HG02943 (cell line): ENCODE data around the gene NEMP1.
A peak's percentile ranks its signal among the peaks of the same experiment; 100 is the strongest.
"Not testable (repeated sequence)": the region's sequence is repeated elsewhere in the genome, so short reads cannot be mapped to it uniquely, and the experiment has no call there.

Experiments
- ATAC-seq: cut with Tn5 transposase; IDR thresholded peaks from one replicate; pipeline ENCODE4 v1.9.1; 2021; ENCODE audit warnings: mild to moderate bottlenecking, low read depth, moderate library complexity; ENCODE audit not compliant: unreplicated experiment

NEMP1 gene, protein sequence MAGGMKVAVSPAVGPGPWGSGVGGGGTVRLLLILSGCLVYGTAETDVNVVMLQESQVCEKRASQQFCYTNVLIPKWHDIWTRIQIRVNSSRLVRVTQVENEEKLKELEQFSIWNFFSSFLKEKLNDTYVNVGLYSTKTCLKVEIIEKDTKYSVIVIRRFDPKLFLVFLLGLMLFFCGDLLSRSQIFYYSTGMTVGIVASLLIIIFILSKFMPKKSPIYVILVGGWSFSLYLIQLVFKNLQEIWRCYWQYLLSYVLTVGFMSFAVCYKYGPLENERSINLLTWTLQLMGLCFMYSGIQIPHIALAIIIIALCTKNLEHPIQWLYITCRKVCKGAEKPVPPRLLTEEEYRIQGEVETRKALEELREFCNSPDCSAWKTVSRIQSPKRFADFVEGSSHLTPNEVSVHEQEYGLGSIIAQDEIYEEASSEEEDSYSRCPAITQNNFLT

DNA sequence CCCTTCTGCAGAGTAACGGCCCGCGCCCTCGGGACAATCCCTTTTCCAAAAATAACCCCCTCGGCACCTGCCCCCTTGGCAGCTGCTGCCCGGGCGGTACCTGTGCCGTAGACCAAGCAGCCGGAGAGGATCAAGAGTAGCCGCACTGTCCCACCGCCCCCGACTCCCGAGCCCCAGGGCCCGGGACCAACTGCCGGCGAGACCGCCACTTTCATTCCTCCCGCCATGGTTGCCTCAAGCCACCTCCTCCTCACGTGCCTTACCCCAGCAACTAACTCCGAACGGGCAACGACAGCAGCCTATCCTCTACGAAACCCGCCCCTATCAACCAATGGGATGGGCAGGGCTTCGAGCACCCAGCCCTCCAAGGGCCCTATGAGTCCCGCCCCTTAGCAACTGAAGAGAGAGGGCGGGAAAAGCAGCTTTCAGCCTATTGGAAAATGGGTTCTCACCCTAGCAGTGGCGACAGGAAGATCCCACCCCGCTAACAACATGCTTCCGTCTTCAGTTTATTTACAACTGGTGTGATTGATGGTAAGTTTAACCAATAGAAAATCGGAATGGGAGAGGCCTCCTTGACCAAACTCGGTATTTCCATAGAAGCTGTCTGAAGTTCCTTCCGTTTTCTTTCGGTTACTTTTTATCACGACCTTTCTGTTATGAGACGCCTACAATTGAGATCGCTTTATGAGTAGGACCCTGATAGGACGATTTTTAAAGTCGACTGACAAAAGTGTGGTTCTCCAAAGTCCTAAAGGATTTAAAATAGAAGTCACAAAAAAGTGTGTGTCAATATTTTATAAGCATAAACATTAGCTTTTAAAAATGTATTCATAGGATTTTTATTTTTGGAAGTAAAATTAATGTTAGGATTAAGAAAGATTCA is at the start of gene NEMP1:
TSS of gene NEMP1 (minus strand) at position 273 of the 886 bp plus-strand sequence. CDS start at position 227, 46 bp downstream.
- ATAC-seq: peak; percentile 96

DNA sequence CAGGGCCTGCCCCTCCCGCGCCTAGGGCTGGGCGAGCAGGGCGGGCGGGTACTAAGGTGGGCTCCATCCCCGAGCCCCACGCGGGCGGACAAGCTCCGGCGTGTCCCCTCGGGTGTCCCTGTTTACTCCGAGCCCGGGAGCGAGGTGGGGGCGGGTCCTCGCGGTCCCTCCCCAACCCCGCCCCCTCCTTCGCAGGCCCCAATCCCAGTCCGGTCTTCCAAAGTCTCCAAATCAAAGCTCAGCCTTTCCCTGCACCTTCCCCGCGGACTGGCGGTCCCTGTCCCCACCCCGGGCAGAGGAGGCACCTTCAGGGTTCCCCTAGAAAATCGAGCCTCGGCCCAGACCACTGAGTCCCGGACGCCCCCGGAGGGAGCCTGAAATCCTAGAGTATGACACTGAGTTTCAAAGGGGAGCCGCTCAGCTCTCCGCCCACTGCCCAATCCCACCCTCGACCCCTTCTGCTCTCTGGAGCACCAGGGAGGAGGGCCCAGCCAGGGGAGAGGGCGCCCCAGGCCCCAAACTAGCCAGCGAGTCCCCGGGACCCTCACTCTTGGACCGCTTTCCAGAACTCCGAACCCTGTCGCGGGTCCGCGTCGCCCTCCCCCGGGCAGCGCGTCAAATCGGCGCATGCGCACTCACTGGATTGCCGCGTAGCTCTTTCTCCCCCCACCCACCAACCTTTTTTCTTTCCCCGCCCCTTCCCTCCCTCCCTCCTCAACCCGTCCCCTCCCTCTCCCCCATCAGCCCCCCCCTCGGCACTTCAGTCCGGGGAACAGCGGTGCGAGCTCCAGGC is 49.3 kb upstream of the NEMP1 start, which contains the start of gene LRP1:
TSS of gene LRP1 (plus strand) at position 758 of the 793 bp plus-strand sequence. CDS start 482 bp downstream, outside the sequence.
- no peak for ATAC-seq

DNA sequence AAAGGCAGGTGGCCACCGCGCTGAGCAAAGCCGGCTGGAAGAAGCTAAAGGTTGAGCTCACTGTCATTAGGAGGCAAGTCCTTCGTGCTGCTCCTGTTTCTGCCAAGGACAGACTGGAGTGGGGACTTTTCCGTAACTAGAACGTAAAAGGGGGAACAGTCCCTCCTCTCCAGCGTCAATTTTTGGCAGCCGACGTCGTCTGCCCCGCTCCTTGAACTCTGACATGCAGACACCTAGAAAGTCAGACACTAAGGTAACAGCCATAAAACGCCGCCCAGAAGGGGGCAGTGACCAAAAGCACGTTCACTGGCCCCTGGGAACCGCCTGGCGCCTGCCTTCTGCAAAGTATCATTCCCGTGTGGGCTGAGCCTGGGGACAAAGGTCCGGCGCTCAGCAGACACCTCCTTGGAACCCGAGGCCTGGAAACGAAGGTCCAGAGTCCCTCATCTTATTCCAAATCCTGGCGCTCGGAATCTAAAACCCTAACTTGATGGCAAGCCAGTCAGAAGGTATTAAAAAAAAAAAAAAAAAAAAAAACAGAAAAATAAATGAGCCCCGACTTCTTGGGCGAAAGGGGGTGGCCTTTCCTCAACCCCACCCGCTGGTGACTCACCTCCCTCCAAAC is 48.6 kb upstream of the NEMP1 start:
- ATAC-seq: no peak

DNA sequence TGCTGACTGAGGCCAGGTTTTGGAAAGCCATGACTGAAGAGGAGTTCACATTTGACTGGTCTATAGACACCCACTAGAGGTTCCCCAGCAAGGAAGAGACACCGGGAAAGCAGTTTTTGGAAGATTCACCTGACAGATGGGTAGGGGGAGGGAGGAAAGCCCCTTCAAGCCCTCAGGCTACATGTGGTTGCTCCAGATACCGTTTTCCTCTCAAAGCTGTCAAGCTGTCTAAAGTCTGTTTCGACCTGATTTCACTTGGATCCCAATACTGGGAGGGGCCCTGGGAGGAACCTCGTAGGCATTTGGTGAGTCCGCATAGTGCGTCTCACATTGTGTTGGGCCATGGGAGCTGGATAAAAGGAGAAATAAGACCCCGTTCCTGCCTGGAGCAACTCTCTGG is 48.0 kb upstream of the NEMP1 start:
- no peak for ATAC-seq

DNA sequence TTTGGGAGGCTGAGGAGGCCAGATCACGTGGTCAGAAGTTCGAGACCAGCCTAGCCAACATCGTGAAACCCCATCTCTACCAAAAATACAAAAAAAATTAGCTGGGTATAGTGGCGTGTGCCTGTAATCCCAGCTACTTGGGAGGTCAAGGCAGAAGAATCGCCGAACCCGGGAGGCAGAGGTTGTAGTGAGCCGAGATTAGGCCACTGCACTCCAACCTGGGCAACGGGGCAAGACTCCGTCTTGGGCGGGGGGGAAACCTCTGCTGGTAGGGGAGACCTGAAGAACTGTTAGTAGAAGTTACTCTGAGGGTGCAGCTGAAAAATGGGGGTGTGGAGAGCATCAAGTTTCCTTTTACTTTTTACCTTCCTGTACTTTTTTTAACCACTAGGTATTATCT is 47.5 kb upstream of the NEMP1 start:
- ATAC-seq: no peak

DNA sequence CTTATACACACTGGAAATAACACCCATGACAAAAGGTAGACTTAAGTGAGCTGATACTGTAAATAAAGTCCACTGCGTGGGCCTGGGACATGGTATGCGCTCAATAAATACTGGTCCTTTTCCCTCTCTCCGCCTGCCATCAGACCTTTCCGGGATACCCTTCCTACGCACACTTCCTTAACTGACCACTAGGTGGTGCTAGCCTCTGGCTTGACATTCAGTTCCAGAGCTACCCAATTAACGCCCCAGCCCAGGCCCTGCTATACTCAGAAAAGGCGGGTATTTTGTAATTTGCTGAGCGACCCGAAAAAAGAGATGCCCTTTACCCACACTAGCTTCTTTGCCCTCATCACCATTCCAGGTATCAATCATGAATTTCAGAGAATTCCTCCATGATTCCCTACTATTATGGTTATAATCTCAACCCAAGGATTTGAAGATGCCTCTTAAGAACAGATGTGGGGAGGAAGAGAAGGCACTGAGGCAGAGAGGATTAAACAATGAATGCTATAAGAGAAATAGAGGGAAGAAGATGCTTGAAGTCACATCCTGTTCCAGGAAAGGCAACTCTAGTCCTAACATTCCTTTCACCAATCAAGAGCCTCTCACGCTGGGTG is 45.8 kb upstream of the NEMP1 start:
- ATAC-seq: no peak

DNA sequence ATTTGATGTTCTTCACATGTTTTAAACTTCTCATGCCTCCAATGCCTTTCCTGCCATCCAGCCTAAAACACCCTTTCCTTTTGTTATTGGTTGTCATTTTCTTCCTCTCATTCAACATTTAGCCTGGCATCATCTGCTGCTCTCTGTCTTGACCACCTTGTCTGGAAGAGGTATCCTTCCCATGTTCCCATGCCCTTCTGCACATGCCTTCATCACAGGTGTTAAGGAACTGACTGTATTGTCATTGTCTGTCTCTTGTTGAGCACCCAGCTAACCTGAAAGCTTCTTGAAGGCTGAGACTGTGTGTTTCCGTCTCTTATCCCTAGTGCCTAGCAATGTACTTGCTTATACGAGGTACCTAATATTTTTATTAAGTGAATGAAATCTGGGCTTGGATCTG is 45.2 kb upstream of the NEMP1 start:
- no peak for ATAC-seq

DNA sequence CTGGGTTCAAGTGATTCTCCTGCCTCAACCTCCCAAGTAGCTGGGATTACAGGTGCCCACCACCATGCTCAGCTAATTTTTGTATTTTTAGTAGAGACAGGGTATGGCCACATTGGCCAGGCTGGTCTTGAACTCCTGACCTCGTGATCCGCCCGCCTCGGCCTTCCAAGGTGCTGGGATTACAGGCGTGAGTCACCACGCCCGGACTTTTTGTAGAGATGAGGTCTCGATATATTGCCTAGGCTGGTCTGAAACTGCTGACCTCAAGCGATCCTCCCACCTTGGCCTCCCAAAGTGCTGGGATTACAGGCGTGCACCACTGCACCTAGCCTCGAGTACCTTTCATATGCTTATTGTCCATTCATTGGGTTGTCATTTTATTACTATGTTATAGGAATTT is 42.1 kb upstream of the NEMP1 start:
- not testable (repeated sequence) for ATAC-seq

DNA sequence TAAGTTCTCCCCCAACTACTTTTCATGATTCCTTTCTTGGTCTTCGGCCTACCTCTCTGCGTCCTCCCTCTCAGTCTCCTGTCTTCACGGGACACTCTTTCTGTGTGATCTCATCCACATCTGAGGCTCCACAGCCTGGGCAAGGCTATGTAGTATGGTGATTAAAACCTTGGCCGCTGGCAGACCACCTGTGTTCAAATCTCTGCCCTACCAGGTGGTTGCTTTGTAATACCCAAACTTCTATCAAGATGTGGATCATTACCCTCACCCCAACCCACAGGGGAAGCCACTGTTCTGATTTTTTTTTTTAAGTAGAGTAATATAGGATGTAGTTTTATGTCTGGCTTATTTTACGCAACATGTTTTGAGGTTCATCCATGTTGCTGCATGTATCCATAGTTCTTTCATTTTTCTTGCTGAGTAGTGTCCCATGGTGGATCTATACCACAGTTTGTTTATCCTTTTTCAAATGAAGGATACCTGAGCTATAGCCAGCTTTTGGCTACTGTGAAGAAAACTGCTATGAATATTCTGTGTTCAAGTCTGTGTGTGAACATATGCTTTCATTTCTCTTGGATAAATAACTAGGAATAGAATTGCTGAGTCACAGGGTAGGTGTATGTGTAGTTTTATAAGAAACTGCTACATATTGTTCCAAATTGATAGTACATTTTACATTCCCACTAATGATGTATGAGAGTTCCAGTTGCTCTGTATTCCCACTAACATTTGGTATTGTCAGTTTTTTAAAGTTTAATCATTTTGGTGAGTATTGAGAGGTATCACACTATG is 40.9 kb upstream of the NEMP1 start:
- ATAC-seq: no peak

DNA sequence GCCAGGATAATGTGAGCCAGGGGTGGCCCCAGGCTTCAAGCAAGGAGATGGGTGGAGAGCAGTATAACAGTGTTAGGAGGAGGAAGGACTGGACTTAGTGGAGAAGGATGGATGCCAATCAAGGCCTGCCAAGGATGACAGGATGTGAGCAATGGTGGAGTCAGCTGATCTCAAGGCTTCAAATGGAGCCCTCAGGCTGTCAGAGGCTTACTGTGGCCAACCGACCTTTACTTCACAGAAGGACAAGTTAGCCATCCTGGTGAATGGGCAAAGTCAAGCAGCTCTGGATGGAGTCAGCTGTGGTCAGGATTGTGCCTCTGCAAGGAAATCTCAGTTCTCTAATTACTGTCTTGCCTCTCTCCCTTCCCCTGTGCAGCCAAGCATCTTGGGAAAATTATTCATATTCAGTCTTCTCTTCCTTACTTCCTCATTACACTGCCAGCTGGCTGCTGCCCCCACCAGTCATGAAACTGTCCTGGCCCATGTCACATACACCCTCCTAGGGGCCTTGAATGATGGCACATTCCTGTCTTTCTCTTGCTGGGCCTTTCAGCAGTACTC is 40.2 kb upstream of the NEMP1 start:
- no peak for ATAC-seq

DNA sequence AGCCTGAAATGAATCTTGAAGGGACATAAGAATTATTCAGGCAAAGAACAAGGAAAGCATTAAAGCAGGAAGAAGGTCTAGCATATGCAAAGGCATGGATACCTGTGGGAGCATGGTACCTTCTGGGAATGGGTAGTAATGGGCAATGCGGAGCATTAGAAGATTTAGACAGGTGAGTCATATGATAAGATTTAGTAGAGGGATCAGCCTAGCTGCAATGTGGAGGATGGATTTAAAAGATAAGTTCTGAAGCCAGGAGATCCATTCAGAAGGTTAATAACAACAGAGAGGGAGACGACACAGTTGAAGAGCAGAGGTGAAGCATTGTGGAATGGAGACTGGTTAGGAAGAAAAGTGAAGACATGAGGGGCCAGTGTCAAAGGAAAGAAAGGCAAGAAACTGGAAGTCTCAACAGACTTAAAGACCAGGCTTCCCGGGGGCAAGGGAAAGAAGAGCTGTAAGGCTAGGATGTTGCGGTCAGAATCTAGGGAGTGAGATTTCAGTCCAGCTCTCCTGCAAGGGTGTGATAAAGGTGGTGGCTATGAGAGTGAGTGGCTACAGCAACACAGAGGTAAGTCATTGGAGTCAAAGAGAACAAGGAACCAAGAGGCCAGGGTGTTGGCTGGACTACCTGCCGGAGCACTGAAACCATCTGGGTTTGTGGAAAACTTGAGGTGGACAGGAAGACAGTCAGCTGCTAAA is 38.1 kb upstream of the NEMP1 start:
- ATAC-seq: no peak

DNA sequence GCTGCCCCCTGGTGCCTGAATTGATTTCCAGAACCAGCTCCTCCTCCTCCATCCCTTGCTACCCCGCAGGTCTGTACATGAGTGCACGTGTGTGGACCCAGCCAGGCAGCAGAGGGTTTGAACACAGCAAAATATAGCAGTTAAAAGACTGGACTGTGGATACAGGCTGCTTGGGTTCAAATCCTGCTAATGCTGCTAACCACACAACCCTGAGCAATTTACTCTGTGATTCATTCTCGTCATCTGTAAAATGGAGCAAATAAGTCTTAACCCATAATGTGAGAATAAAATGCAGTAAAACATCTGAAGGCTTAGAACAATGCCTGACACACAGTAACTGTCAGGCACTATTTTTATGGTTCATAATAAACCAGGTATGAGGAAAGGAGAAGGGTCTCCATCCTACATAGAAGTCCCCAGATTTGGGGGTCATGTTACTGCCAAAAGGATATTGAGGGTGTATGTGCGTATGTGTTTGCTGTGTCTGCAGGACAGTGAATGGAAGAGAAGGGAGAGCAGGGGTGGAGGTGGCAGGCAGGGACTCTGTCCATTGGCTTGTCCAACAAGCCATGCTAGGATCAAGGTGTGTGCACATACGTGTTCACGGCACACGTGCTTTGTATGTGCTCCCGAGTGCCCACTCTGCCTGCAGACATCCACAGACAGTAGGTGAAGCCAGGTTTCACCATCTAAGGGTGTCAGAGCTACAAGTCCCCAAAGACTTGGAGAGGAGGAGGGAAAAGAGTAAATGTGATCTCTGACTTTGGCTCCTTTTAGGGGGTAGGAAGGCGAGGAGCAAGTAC is 34.1 kb upstream of the NEMP1 start:
- ATAC-seq: no peak

DNA sequence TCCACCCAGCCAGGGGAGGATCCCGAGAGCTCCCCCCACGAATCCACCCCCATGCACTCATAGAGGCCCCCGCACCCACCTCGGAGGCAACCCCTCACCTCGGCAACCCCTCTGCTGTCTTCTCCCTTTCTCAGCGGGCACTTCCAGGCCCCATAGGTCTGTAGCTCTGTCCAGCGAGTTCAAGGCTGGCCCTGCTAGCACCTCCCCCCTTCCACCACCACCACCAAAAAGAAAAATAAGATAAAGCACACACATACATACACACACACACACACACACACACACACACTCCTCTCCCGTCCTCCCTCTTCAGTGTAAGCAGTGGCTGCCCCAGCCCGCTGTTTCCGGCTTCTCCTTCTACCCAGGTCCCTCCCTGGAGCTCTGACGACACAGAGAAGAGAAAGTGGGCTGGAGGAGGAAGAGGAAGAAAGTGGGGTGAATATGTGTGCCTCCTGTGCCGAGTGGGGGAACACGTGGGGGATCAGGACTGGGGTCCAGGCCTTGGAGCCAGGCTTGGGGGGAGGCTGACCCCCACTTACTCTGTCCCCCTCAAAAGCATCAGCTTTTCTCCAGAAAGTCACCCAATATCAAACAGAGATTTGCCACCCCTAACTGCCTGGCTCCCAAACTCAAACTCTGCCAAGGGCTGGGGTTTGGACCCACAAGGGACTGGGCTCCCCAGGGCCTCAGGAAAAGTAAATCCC is 32.6 kb upstream of the NEMP1 start, which contains the start of gene STAT6:
TSS of gene STAT6 (minus strand) at position 332 of the 704 bp plus-strand sequence. CDS start 3,084 bp downstream, outside the sequence.
- peak; percentile 64 for ATAC-seq

DNA sequence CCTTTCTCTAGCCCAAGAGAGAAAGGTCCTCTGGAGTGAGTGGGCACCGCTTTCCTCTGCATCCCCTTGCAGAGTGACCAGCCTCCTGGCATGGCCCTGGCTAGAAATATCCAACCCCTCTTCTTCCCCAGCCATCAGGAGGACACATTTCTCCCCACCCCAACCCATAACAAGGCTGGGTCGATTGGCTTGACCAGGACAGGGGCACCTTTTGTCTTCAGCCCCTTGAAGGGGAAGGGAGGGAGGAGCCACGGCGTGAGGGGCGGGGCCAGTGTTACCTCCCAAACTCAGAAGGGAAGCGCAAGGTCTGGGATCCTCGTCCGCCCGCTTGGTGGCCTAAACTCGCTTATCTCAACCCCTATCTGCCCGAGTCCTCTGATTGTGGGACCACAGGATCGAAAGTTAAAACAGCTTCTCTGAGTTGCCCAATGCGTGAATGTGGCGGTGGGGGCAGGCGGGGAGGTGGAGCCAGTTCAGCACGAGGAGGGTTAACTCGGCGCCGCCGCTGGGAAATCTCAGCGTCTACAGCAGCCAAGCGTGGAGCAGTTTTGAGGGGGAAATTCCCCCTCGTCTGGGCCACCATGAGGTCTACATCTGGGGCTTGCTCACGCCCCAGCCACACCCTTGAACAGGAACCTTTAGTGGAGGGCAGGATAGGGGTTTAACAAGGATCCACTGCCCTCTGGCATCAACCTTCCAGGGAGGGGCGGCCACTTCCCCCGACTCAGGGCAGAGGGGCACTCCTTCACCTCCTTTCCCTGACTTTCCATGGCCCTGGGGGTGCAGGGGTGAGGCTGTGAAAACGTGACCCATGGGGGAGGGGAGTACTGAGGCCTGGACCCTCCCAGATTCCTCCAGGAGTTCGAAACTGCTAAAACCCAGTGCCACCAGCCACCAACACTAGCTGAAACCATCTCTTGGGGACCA is 31.8 kb upstream of the NEMP1 start:
- ATAC-seq: no peak
